HG02852 (cell line): ENCODE measurements around the gene STAG2.
"Not testable (repeated sequence)": the region's sequence is repeated elsewhere in the genome, so short reads cannot be mapped to it uniquely, and the experiment has no call there.

Source experiments
- ATAC-seq: cut with Tn5 transposase; IDR thresholded peaks from one replicate; pipeline ENCODE4 v1.9.1; 2021; ENCODE audit warnings: mild to moderate bottlenecking, moderate library complexity; ENCODE audit not compliant: unreplicated experiment

The STAG2 gene

DNA sequence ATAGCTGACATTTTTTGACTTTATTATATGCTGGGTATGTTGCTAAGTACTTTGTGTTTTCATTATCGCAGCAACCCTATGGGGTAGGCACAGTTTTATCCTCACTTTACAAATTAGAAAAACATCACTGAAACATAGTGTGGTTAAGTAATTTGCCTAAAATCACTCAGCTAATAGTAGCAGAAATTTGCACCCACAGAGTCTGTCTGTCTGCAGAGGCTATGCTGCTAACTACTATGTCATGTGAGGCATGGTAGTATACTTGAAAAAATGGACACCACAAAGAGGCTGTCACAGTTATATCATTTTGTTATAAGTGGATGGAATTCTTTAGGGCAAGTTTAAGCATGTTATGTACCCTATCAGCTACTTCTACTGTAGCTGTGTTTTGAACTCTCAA, 69.0 kb downstream of the STAG2 start:
- ATAC-seq: peak; percentile 88

DNA sequence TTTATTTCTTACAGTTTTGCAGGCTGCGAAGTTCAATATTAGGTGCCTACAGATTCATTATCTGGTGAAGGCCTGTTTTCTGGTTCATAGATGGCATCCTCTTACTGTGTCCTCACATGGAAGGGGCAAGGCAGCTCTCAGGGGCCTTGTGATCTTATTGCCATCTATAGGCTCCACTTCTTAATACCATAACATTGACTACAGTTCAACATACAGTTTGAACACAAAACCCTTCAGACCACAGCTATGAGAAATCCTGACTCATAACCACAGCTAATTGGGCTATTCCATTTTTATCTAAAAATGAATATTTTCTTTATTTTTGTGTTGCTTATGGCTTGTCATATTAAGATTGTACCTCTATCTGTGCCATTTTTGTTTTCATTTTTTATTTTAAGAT, 72.3 kb downstream of the STAG2 start:
- no peak for ATAC-seq

DNA sequence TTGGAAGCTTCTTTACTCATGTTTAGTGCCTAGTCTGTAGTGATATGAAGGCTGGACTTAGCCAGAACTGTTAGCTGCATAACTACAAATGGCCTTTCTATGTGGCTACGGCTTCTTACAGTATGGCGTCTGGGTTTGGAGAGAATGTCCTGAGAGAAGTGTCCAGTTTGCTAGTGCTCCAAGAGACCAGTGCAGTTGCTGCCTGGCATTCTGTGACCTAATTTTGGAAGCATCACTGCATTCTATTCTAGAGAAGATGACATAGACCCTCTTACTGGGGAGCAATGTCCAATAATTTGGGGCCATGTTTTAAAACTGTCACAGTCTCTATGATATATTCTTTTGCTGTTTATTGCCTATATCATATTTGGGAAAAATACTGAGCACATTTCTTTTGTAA, 74.2 kb downstream of the STAG2 start:
- no peak for ATAC-seq

DNA sequence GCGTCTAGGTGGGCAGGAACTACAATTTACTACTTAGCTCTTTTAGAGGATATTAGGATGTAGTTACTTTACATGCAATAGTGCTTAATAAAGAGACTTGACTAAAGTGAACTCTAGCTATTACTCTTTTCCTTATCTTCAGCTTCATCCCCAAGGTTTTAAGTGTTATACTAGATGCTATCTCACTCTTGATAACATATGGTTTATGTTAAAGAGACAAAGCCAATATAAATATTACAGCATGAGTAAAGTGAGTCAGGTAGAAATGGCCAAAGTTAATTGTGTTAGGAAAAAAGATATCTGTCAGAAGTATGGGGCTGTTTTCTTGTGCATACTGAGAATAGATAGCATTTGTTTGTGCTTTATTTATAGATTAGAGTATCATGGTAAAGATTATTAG, 80.5 kb downstream of the STAG2 start:
- no peak for ATAC-seq

DNA sequence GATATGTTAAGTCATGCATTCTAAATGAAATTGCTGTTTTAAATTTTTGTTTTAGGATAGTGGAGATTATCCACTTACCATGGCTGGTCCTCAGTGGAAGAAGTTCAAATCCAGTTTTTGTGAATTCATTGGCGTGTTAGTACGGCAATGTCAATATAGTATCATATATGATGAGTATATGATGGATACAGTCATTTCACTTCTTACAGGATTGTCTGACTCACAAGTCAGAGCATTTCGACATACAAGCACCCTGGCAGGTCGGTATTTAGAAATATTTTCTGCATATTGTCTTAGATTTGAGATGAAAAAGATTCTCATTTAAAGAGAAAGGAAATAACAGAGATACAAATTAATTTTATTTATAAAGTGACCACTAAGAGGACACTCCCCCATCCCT, 83.6 kb downstream of the STAG2 start:
- no peak for ATAC-seq

DNA sequence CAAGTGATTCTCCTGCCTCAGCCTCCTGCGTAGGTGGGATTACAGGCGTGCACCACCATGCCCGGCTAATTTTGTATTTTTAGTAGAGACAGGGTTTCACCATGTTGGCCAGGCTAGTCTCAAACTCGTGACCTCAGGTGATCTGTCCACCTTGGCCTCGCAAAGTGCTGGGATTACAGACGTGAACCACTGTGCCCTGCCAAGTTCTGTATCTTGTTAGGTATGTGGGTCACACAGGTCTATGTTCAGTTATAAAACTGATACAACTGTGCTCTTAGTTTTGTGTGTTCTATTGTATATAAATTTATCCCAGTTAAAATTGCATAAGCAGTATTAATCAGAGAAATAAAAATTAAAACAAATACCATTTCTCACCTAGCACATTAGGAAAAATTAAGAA, 122.9 kb downstream of the STAG2 start:
- not testable (repeated sequence) for ATAC-seq

DNA sequence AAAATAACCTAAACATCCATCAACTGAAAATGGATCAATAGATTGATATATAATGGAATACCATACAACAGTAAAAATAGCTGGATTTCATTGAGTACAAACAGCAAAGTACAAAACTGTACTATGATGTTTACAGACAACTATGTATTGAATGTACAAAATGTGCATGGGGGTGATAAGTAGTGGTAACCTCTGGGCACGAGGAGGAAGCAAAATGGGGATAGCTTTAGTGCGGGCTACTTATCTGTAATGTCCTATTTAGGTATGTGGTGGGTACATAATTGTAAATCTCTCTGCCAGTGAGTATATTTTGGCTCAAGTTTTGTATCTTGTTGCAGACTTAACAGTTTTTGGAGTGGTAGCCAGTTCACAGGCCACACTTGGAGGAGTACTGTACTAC, 123.6 kb downstream of the STAG2 start:
- no peak for ATAC-seq

DNA sequence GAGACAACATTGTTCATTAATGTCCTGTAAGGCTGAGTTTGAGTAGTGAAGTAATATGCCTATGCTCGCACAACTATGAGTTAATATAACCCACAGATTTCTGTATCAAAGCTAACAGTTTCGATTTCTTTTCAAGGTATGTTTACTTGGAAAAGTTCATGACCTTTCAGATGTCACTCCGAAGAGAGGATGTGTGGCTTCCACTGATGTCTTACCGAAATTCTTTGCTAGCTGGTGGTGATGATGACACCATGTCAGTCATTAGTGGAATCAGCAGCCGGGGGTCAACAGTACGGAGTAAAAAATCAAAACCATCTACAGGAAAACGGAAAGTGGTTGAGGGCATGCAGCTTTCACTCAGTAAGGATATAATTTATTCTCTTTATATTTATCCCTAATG, 124.9 kb downstream of the STAG2 start:
- ATAC-seq: no peak

DNA sequence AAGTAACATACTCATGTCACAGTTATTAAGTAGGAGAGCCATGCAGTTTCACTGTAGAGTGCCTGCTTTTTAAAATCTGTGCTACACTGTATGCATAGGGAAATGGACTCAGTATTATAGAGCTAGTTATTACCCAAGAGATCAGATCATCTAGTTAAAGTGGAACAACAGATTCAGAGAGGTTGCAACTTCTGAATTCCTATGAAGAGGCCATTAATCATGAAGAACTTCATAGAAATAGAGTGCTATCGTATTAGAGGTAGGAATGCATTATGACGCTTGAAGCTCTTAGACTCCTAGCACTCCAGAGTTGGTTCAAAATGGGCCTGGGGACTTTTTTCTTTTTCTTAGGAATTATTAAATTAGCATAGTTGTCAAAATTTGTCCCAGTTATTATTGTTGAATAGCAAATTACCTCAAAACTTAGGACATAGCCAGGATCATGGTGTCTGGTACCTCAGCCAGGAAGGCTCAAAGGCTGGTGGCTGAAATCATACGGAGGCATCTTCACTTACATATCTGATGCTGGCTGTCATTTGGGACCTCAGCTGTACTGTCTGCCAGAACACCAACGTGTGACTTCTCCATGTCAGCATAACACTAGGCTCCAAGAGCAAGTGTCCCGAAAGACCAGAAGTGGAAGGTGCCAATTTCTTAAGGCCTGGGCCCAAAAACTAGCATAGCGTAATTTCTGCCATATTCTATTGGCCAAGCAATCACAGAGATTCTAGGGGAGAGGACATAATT, 125.7 kb downstream of the STAG2 start:
- no peak for ATAC-seq

DNA sequence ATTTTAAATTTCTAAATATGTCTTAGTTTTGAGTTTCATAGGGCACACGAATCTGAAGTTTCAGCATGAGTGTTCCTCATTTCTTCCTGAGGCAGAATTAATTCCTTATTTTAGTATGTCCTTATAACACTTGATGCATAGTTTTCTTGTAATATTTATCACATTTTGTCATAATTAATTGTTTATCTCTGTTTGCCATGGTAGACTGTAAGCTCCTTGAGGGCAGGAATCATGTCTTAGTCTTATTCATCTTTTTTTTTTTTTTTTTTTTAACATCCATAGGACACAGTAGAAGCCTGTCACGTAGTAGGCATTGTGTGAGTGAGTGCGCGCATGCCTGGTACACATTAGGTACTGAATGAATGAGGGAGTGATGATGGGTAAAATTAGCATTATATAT, 131.7 kb downstream of the STAG2 start:
- ATAC-seq: no peak

DNA sequence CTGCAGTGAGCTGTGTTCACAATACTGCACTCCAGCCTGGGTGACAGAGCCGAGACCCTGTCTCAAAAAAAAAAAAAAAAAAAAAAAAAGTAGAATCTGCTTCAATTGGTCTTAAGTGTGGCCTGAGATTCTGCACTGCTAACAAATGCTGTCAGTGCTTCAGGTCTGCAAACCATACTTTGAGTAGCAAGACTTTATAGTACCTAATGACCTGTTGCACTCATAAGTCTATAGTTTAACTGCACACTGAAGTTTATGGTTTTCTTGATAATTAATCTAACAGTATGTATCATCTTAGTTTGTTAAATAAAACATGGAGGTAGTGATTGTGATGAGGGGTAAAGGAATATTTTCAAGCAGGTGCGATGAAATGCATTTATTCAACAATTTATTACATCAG, 135.6 kb downstream of the STAG2 start:
- no peak for ATAC-seq

DNA sequence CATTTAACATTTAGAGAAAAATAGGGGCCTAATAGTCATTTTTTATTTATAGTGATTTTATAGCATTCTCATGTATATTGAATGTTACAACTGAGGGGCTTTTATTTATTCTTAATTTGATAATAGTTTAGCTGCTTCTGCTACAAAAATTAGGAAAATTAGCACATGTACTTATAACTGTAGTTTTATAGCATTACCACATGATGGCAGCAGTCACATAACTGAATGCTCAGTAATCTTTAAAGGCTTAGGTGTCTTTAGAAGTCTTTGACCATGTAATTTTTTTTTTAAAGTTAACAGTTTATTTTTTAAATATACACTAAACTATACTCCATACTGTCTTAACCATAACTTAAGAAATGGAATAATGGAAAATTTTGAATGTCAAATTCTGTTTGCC, 136.6 kb downstream of the STAG2 start:
- no peak for ATAC-seq

DNA sequence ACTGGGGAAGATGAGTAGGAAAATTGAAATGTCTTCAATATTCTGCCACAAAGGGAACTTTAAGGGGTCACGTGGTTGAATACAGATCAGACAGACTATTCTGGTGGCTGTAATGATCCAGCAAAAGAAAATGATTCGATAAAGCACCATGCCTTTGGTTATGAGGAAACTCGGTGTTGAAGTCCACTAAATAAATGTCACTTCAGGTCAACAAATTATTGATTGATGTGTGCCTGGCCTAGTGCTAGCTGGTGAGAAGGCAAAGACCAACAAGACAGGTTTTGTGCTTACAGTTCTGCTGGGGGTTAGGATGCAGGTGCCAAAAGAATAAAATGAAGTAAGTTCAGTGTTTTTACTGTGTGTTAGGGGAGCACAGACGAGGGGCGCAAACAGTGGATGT, 142.5 kb downstream of the STAG2 start:
- ATAC-seq: no peak

DNA sequence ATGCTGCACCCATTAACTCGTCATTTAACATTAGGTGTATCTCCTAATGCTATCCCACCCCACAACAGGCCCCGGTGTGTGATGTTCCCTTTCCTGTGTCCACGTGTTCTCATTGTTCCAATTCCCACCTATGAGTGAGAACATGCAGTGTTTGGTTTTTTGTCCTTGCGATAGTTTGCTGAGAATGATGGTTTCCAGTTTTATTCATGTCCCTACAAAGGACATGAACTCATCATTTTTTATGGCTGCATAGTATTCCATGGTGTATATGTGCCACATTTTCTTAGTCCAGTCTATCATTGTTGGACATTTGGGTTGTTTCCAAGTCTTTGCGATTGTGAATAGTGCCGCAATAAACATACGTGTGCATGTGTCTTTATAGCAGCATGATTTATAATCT, 143.0 kb downstream of the STAG2 start:
- ATAC-seq: not testable (repeated sequence)

DNA sequence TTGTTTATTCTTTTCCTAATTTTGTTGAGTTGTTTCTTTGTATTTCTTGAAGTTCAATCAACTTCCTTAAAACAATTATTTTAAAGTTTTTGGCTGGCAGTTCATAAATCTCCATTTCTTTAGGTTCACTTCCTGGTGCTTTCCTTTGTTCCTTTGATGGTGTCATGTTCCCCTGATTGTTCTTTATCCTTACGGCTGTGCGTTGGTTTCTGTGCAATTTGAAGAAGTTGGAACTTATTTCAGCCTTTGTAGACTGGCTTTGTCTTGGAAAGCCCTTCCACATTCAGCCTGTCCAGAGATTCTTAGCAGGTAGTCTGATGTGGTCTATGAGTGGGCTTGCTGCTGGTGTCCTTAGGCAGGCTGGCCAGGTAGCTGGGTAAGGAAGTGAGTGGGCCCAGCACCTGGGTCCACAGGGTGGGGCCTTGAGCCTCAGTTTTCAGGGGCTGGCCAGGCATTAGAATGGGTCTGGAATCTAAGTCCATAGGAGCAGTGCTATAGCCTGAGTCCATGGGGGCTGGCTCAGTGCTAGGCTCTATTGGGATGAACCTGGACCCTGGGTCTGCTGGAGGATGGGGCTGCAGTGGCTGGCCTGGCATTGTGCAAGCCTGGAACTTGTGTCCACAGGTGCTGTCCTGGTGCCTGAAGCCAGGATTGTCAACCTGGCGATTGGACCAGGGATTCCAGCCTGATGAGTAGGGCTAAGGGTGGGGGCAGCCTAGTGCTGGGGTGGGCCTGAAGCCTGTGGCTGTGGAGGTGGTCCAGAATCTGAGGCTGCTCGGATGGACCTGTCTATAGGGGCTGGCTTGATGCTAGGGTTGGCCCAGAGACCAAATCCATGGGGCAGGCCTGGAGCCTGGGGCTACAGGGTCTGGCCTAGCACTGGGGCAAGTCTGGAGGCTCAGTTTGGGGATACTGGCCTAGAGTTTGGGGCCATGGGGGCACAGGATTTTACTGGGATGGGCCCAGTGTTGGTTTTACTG, 152.4 kb downstream of the STAG2 start:
- ATAC-seq: no peak

DNA sequence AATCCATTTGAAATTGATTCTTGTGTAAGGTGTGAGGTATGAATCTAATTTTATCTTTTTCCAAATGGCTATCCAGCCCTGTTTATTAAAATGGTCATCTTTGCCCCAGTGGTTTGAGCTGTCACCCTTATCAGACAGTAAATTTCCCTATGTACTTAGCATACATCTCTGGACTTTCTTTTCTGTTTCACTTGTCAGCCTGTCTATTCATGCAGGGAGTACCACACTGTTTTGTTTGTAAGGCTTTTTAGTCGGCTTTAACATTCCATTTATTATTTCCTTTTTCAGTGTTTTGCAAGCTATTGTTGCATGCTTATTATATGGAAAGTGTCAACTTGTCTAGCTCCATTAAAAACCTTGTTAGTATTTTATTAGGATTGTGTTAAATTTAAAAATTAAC, 155.8 kb downstream of the STAG2 start:
- ATAC-seq: no peak

DNA sequence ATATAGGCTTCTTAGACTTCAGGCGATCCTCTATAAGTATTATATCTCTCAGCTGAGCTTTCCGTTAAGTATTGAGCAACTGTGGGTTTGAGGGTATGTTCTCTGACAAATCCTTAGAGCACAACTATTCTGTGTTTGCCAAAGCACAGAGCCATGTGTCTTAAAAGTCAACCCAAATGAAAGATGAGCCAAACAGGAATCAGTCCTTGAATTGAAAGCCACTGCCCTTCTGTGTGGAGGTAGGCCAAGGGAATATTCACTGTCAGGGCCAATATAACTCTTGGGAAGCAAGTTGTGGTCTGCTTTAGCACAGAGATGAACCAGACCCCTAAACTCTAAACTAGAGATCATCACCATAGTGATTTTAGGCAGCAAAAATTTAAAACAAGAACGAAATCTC, 164.0 kb downstream of the STAG2 start:
- no peak for ATAC-seq

DNA sequence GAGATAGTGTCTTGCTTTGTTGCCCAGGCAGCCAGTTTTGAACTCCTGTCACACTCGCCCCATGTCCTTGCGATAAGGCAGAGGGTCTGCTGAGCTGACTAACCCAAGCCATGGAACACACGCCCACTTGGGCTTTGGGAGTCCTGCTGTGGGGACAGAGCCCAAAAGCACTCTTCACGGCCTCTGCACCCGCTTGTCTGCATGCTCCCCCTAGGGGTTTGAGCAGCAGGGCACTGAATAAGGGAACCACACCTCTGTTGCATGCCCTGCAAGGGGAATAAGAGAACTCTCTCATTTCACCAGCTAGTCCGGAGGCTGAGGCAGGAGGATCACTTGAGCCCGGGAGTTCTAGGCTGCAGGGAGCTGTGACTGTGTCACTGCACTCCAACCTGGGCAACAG, 166.0 kb downstream of the STAG2 start:
- ATAC-seq: no peak

DNA sequence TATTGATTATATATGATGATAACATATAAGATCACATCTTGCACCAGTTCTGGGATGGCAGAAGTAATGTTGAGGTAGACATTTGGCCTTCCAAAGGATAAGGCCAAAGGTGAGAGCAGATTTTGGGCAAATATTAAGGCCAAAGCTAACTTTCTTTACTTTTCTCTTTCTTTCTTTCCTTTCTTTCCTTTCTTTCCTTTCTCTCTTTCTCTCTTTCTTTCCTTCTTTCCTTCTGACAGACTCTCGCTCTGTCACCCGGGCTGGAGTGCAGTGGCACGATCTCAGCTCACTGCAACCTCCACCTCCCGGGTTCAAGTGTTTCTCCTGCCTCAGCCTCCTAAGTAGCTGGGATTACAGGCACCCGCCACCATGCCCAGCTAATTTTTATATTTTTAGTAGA, 170.9 kb downstream of the STAG2 start:
- not testable (repeated sequence) for ATAC-seq

DNA sequence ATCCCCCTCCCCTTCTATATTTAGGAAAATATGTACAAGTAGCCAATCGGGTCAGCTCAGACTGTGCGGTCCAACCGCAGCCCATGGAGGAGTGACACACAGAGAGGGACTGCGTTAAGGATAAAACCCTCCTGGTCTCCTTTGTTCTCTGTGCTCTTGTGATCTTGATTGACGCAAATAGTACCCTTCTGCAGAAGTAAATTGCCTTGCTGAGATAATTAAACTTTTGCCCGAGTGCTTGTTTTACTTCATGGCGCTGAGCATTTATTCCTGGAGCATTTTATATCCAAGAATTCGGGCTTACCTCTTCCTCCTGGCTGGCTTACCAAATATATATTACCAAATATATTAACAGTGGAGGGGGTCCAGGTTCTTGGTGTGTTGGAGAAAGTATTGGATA, 184.2 kb downstream of the STAG2 start:
- ATAC-seq: no peak

DNA sequence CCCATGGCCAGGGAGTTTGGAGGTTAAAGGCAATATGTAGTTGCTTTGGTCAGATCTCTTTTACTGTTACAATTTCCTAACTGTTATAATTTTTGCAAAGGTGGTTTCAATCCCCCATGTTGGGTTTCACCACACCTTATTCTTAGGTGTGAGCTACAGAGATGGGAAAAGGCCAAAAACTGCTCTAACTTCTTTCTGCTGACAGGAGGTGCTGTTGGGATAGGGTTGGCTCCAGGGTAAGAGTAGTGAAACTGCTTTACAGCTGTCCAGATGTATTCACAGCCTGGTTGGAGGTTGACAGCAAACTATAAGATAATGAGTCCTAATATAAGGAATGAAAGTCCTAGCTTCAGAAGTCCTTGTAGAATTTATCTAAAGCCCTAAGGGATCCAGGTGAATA, 189.7 kb downstream of the STAG2 start:
- no peak for ATAC-seq
